KBM-7 (cell line): ENCODE results near the gene STAB1.

Source experiments
- DNase-seq: peaks from one replicate; pipeline ENCODE4 v3.0.0-alpha.2; 2015
- in situ Hi-C: fragments of 300-500 bp; cut with MboI; formaldehyde crosslinking; loops from 2 replicates; pipeline ENCODE4 v1.14.3; 2020; ENCODE audit warnings: low sequenced_read_pairs, low pct_unique_long_range_greater_than_20kb, mixed read lengths

STAB1 gene

GRCh38 chr3:52480768-52481715 lies 14.1 kb upstream of the STAB1 start:
- in situ Hi-C loops = no loop called here
- DNase-seq = no peak

DNA sequence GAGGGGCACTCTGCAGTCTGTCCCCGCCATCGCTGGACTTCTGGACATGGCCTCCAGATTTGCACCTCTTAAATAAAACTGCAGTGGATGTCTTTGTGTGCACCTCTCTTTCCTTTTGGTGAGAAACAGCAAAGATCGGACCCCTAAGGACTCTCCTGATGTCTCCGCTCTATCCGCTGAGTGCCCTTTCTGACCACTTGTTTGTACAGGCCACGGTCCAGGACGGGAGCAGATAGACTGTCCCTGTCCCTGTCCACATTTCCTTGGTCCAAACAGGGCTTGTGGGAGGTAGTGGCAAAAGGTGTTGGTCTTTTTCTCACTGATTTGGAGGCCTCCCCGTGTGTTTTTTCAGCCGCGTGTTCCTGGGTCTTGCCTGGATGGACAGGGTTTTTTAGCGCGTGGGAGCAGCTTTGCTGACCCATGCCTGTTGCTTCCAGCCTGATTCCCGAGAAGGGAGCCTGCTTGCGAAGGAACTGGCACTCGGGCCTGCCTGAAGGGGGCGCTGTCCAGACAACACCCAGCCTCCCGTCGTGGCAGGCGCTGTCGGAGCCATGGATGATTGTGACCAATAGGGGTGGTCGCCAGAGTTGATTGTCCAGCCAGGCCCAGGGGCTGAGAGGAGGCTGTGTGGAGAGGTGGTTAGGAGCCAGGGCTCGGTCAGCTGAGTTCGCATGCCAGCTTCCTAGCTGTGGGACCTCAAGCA lies 13.2 kb upstream of the STAB1 start:
- no peak for DNase-seq

DNA sequence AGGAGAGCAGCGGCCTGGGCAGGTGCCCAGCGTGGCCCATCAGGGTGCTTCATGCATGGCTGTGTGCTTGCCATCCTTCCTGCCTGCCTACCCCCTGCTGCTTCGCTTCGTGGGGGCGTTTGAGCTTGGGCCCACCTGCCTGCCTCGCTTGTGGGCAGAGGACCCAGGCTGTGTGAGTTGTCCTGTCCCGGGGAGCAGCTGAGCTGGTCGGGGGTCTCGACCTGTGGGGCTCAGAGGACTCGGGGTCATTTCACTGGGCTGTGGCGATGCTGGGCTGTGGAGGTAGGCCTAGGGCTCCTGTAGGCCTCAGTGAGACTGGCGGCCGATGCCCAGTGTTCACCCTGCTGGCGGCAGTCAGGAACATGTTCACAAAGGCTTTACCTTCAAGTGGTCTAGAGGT lies 12.1 kb upstream of the STAB1 start:
- no peak for DNase-seq
- in situ Hi-C loops = no loop called here

More for the DNA sequence above, 13.2 kb upstream of the STAB1 start:
- in situ Hi-C loops = no loop called here

- in situ Hi-C loops = no loop called here
- no peak for DNase-seq
Observed at GRCh38 chr3:52483577-52484381, 11.4 kb upstream of the STAB1 start.

- DNase-seq = no peak
- in situ Hi-C loops = no loop called here
Observed at GRCh38 chr3:52484680-52485461, 10.3 kb upstream of the STAB1 start.

GRCh38 chr3:52487050-52487787 lies 7.9 kb upstream of the STAB1 start:
- in situ Hi-C loops = no loop called here
- no peak for DNase-seq

DNA sequence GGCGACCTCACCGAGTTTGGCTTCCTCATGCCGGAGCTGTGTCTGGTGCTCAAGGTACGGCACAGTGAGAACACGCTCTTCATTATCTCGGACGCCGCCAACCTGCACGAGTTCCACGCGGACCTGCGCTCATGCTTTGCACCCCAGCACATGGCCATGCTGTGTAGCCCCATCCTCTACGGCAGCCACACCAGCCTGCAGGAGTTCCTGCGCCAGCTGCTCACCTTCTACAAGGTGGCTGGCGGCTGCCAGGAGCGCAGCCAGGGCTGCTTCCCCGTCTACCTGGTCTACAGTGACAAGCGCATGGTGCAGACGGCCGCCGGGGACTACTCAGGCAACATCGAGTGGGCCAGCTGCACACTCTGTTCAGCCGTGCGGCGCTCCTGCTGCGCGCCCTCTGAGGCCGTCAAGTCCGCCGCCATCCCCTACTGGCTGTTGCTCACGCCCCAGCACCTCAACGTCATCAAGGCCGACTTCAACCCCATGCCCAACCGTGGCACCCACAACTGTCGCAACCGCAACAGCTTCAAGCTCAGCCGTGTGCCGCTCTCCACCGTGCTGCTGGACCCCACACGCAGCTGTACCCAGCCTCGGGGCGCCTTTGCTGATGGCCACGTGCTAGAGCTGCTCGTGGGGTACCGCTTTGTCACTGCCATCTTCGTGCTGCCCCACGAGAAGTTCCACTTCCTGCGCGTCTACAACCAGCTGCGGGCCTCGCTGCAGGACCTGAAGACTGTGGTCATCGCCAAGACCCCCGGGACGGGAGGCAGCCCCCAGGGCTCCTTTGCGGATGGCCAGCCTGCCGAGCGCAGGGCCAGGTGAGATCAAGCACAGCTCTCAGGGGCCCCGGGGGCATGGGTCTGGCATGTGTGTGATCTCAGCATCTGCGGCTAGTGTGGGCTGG lies 7.1 kb upstream of the STAB1 start:
- in situ Hi-C loops = no loop called here

DNA sequence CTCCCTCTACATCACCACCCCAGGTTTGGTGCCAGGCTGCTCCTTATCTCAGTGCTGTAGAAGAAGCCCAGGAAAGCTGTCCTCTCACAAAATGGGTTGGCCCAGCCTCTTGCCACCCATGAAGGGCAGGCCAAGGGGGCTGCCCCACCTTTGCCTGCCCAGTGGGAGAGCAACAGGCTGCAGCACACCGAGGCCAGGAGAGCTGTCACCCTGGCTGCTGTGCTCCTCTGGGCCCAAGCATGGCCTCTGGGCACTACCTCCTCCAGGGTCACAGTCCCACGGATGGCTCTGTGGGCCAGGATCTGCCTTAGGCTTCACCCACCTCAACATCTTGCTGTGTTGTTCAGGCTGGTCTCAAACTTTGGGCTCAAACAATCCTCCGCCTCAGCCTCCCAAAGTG lies 6.4 kb upstream of the STAB1 start:
- in situ Hi-C loops = no loop called here

More for the DNA sequence above, 7.1 kb upstream of the STAB1 start:
- no peak for DNase-seq

DNA sequence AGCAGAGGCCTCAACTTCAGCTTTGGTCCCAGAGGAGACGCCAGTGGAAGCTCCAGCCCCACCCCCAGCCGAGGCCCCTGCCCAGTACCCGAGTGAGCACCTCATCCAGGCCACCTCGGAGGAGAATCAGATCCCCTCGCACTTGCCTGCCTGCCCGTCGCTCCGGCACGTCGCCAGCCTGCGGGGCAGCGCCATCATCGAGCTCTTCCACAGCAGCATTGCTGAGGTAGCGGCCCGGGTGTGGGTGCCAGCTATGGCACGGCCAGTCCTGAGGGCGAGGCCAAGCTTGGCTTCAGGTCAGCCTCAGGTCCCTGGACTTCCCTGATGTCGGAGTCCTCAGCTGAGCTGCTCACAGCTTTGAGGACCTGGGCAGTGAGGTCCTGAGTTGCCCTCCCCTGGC lies 5.7 kb upstream of the STAB1 start:
- DNase-seq = no peak
- in situ Hi-C loops = no loop called here

More for the DNA sequence above, 6.4 kb upstream of the STAB1 start:
- no peak for DNase-seq

- in situ Hi-C loops = no loop called here
- DNase-seq = no peak
Observed at GRCh38 chr3:52490035-52490938, 4.9 kb upstream of the STAB1 start.

- DNase-seq = no peak
- in situ Hi-C loops = no loop called here
Observed at GRCh38 chr3:52490939-52491526, 4.1 kb upstream of the STAB1 start.

- in situ Hi-C loops = no loop called here
- no peak for DNase-seq
Observed at GRCh38 chr3:52492059-52492458, 3.1 kb upstream of the STAB1 start.

GRCh38 chr3:52493232-52494017 lies 1.7 kb upstream of the STAB1 start:
- no peak for DNase-seq
- in situ Hi-C loops = no loop called here

GRCh38 chr3:52494445-52494844 lies 693 bp upstream of the STAB1 start:
- DNase-seq = no peak
- in situ Hi-C loops = no loop called here
